Mesothelial cell of epicardium (in vitro differentiated cells): ENCODE data around the gene PROSER2. TPM values are rescaled to one million over a fixed set of nuclear protein-coding genes. Genes with fewer than 3 reads are reported as not detected.

Source experiments
- DNase-seq, 2 experiments: peaks; one replicate each; pipeline ENCODE4 v3.0.0; 2021; ENCODE audit warnings: low spot score in 2 of 2; ENCODE audit not compliant: unreplicated experiment in 2 of 2
- H3K27ac Mint-ChIP-seq: 2 replicates; pipeline ENCODE4 v1.8.0; 2021; ENCODE audit warnings: mixed read lengths
- H3K27me3 Mint-ChIP-seq: 2 replicates; pipeline ENCODE4 v1.8.0; 2021; ENCODE audit warnings: low read depth, mixed read lengths
- H3K36me3 Mint-ChIP-seq: 2 replicates; pipeline ENCODE4 v1.8.0; 2021; ENCODE audit warnings: mixed read lengths
- H3K4me1 Mint-ChIP-seq: 2 replicates; pipeline ENCODE4 v1.8.0; 2021; ENCODE audit warnings: mixed read lengths
- H3K4me3 Mint-ChIP-seq: 2 replicates; pipeline ENCODE4 v1.8.0; 2021; ENCODE audit warnings: mild to moderate bottlenecking, moderate library complexity, mixed read lengths
- H3K9me3 Mint-ChIP-seq: 2 replicates; pipeline ENCODE4 v1.8.0; 2021; ENCODE audit warnings: mixed read lengths
- CTCF ChIP-seq: fragments of 200-600 bp; sonication (generic); IDR thresholded peaks from one replicate; pipeline ENCODE4 v1.5.0; 2021; ENCODE audit warnings: antibody characterized with exemption; ENCODE audit not compliant: unreplicated experiment
- total RNA-seq: library from RNA; stranded (reverse); gene quantifications from 3 replicates; pipeline ENCODE4 v1.2.1, GENCODE V29; 2021

PROSER2 gene
- total RNA-seq, 1 donor from 2014 or later = 17.8 TPM

- no peak for DNase-seq
- peaks cover 5% of the 10 kb centered on the region for H3K36me3 Mint-ChIP-seq
- no peak overlapping the region for H3K4me3 Mint-ChIP-seq
- peaks cover 11% of the 10 kb centered on the region for H3K27me3 Mint-ChIP-seq
- H3K27ac Mint-ChIP-seq = no peak overlapping the region
- no peaks in the 10 kb centered on the region for H3K4me1 Mint-ChIP-seq
- H3K9me3 Mint-ChIP-seq = peaks cover 11% of the 10 kb centered on the region
- TF ChIP-seq CTCF = peak; percentile 91
Measured at GRCh38 chr10:11782793-11783557, 40.2 kb upstream of the PROSER2 start.

- Mint-ChIP-seq H3K27me3 (peaks cover 11% of the 10 kb centered on the region), H3K4me1 (no peaks in the 10 kb centered on the region), H3K36me3 (peaks cover 5% of the 10 kb centered on the region), H3K27ac (no peak overlapping the region), H3K4me3 (no peak overlapping the region), H3K9me3 (peaks cover 11% of the 10 kb centered on the region)
- TF ChIP-seq CTCF = no peak
- no peak for DNase-seq
Measured at GRCh38 chr10:11783558-11783865, 39.6 kb upstream of the PROSER2 start.

- DNase-seq = no peak
- peaks cover 3% of the 10 kb centered on the region for H3K4me1 Mint-ChIP-seq
- no peak for TF ChIP-seq CTCF
- no peak overlapping the region for H3K4me3 Mint-ChIP-seq
- no peaks in the 10 kb centered on the region for H3K9me3 Mint-ChIP-seq
- H3K27me3 Mint-ChIP-seq = peaks cover 11% of the 10 kb centered on the region
- no peaks in the 10 kb centered on the region for H3K36me3 Mint-ChIP-seq
- no peak overlapping the region for H3K27ac Mint-ChIP-seq
Measured at GRCh38 chr10:11787374-11787773, 35.8 kb upstream of the PROSER2 start.

GRCh38 chr10:11787846-11788245 is 35.3 kb upstream of the PROSER2 start:
- Mint-ChIP-seq H3K27me3 (peaks cover 11% of the 10 kb centered on the region), H3K4me3 (no peak overlapping the region), H3K36me3 (no peaks in the 10 kb centered on the region), H3K4me1 (peaks cover 3% of the 10 kb centered on the region), H3K9me3 (no peaks in the 10 kb centered on the region), H3K27ac (no peak overlapping the region)
- DNase-seq = no peak
- TF ChIP-seq CTCF = no peak

GRCh38 chr10:11789306-11789705 is 33.9 kb upstream of the PROSER2 start:
- Mint-ChIP-seq H3K4me3 (no peak overlapping the region), H3K27ac (no peak overlapping the region), H3K4me1 (peaks cover 10% of the 10 kb centered on the region), H3K36me3 (no peaks in the 10 kb centered on the region), H3K9me3 (no peaks in the 10 kb centered on the region), H3K27me3 (peaks cover 8% of the 10 kb centered on the region)
- DNase-seq = no peak
- no peak for TF ChIP-seq CTCF
